Amniotic epithelial cell (primary cell): ENCODE results near the gene KLHL1.

Experiments used
- DNase-seq: peaks from one replicate; pipeline ENCODE4 v3.0.0-alpha.2; 2010; ENCODE audit warnings: low read depth

Gene KLHL1

GRCh38 chr13:69676286-69676685 is 432.0 kb downstream of the KLHL1 start:
- DNase-seq = no peak

- no peak for DNase-seq
Measured at GRCh38 chr13:69660155-69660554, 448.1 kb downstream of the KLHL1 start.

DNA sequence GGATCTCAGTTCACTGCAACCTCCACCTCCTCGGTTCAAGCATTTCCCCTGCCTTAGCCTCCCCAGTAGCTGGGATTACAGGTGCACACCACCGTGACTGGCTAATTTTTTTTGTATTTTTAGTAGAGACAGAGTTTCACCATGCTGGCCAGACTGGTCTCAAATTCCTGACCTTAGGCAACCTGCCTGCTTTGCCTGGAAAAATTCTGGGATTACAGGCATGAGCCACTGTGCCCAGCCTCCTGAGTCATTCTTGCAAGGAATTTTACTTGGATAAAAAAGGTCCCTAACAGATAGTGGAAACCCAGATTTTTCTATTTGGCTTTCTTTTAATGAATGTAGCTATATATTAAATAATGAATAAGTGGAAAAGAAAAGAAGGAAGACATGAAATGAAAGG is 450.6 kb downstream of the KLHL1 start:
- no peak for DNase-seq

DNA sequence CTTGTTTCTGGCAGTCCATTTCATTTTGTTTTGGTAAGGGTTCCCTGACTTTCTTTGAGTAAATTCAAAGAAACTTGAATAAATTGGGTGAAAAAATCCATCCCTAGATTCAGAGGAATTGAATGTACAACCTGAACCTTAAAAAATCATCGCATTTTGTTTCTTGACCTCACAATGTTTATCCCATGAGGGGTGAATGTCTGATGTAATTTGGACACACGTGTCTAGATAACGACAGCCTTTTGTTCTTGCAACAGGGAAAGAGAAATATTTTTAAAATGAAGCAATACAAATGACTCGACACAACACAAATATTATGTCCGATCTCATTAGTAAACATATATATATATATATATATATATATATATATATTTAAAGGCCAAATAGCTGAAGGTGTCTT is 453.9 kb downstream of the KLHL1 start:
- no peak for DNase-seq
